Stimulated activated naive CD8-positive, alpha-beta T cell treated with anti-CD3 and anti-CD28 coated beads, Interleukin-15, Interleukin-2, amounts not matched to agents 100 ng/mL and 50 ng/mL, for 24 hours (primary cell): ENCODE results near the gene FAM162A.
A peak's percentile ranks its signal among the peaks of the same experiment; 100 is the strongest.
"Not testable (repeated sequence)": the region's sequence is repeated elsewhere in the genome, so short reads cannot be mapped to it uniquely, and the experiment has no call there.

Experiments used
- H3K27ac Mint-ChIP-seq: one replicate; pipeline ENCODE4 v1.8.0; 2021; ENCODE audit warnings: mild to moderate bottlenecking, mixed read lengths
- H3K27me3 Mint-ChIP-seq: one replicate; pipeline ENCODE4 v1.8.0; 2021; ENCODE audit warnings: mixed read lengths
- H3K36me3 Mint-ChIP-seq: one replicate; pipeline ENCODE4 v1.8.0; 2021; ENCODE audit warnings: low read depth, mixed read lengths
- H3K4me1 Mint-ChIP-seq: one replicate; pipeline ENCODE4 v1.8.0; 2021; ENCODE audit warnings: low read depth, mixed read lengths
- H3K4me3 Mint-ChIP-seq: one replicate; pipeline ENCODE4 v1.8.0; 2021; ENCODE audit warnings: mild to moderate bottlenecking, mixed read lengths
- H3K9me3 Mint-ChIP-seq: one replicate; pipeline ENCODE4 v1.8.0; 2021; ENCODE audit warnings: mixed read lengths

The FAM162A gene

DNA sequence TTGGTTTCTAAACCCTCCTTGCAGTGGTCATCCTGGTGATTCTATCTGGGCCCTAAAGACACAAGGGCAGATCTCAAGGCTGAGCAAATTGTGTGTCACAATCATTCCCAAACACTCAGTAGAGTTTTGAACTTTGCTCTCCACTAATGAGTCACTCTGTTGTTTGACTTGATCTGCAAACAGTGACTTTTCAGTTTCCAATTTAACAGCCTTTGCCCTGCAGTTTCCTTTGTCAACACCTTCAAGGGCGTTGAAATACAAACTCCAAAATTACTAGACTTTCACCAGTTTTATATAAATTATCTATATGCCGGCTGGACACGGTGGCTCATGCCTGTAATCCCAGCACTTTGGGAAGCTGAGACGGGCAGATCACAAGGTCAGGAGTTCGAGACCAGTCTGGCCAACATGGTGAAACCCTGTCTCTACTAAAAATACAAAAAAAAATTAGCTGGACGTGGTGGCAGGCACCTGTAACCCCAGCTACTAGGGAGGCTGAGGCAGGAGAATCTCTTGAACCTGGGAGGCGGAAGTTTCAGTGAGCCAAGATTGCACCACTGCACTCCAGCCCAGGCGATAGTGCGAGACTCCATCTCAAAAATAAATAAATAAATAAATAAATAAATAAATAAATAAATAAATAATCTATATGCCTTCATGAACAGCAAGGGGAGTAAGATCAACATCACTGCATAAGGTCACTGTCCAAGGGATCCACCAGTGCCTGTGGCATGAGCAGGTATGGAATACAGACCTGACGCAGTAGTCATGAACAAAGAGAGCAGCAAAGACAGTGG, 18.2 kb upstream of the FAM162A start:
- peaks cover 15% of the 10 kb centered on the region for H3K4me1 Mint-ChIP-seq
- H3K27me3 Mint-ChIP-seq, H3K9me3 Mint-ChIP-seq, H3K4me3 Mint-ChIP-seq: not testable (repeated sequence)
- peaks cover 80% of the 10 kb centered on the region for H3K36me3 Mint-ChIP-seq
- H3K27ac Mint-ChIP-seq = peak overlapping the region; percentile 67

DNA sequence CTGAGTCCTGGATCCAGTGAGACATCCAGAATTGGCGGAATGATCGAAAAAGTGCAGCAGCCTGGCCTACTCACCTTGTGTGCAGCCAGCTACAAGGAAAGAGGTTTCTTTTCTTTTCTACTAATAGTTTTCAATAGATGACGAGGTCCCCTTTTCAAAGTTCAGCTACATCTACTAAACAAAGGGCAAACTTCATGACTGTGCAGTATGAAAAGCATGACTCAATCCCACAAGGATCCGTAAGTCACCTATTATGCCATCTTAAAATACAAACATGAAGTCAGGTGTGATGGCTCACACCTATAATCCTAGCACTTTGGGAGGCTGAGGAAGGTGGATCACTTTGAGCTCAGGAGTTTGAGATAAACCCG, 17.6 kb upstream of the FAM162A start:
- no peaks in the 10 kb centered on the region for H3K9me3 Mint-ChIP-seq
- no peak overlapping the region for H3K27ac Mint-ChIP-seq
- H3K4me1 Mint-ChIP-seq = peaks cover 15% of the 10 kb centered on the region
- peaks cover 82% of the 10 kb centered on the region for H3K36me3 Mint-ChIP-seq
- no peak overlapping the region for H3K4me3 Mint-ChIP-seq
- H3K27me3 Mint-ChIP-seq = no peaks in the 10 kb centered on the region

DNA sequence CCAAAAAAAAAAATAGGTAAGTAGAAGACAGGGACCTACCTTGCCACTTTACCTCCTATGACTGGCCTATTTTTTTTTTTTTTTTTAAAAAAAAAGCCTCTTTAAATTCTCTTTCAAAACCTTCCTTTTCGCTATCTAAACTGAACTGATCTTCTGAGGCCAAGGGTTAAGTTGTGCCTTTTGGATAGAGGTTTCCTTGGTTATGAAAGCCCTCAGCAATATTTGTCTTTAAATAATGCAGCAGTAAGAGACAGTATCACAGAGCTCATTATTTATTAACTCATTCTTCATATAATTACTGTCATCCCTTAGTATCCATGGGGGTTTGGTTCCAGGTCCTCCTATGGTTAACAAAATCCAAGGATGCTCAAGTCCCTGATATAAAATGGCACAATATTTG, 9.9 kb upstream of the FAM162A start:
- H3K4me3 Mint-ChIP-seq = no peak overlapping the region
- no peak overlapping the region for H3K27ac Mint-ChIP-seq
- H3K27me3 Mint-ChIP-seq = no peaks in the 10 kb centered on the region
- peaks cover 20% of the 10 kb centered on the region for H3K4me1 Mint-ChIP-seq
- no peaks in the 10 kb centered on the region for H3K9me3 Mint-ChIP-seq
- H3K36me3 Mint-ChIP-seq = peaks cover 62% of the 10 kb centered on the region

DNA sequence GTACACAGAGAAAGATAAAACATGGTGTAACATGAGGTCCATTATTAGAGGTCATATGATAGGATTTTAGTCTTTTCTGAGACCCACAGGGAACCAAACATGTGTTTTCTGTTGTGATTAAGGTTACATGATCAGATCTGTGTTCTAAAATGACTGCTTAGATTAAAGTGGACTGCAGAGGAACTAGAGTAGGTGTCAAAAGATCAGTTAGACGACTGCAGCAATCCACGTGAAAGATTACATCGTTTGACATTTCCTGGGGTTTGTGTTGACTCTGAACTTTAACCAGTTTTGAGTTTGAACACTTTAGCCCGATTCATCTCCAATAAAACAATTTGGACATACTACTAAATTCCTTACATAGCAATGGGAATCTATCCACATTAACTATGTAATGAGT, 6.0 kb upstream of the FAM162A start:
- no peaks in the 10 kb centered on the region for H3K27me3 Mint-ChIP-seq
- H3K36me3 Mint-ChIP-seq = peaks cover 61% of the 10 kb centered on the region
- no peaks in the 10 kb centered on the region for H3K9me3 Mint-ChIP-seq
- peaks cover 51% of the 10 kb centered on the region for H3K4me1 Mint-ChIP-seq
- H3K27ac Mint-ChIP-seq = peak overlapping the region; percentile 37
- H3K4me3 Mint-ChIP-seq = peak overlapping the region; percentile 1

DNA sequence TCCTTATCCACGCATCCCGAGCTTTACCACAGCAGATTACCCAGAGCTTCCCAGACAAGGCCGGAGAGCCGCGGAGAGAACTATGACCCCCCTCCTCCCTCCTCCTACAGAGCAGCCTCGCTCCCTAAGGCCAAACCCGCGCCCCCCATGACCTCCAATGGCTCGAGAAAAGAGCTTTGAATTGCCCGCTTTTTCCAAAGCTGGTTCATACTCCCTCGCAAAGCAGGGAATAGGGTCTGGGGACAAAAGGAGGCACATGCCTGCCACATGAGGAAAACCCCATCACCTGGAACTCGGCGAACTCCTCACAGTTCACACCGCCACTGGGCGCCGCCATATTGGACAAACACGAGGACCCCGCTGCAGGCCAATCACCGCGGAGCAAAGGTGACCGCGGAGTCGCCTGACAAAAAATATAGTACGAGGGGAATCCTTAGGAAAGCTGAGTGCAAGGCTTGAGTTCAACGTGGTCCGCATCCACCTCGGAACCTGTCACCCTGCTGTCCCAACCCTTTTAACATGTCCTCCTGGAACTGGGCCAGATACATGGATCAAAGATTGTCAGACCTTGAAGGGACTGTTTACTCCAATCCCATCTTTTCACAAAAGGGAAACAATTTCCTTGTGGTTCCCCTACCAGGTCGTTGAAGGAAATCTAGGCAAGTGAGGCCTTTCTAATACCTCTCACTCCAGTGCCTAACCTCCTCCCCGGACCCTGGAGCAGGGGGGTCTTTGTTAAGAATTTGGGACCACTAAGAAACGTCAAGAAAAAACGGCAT, 905 bp upstream of the FAM162A start, which contains the start of gene MIX23:
Gene MIX23, minus strand, starts transcription at position 344 of the 779 bp plus-strand sequence. Its CDS starts 7 bp downstream, at position 337.
- Mint-ChIP-seq H3K27me3 (no peaks in the 10 kb centered on the region), H3K4me1 (peaks cover 74% of the 10 kb centered on the region), H3K36me3 (peaks cover 52% of the 10 kb centered on the region), H3K9me3 (no peaks in the 10 kb centered on the region), H3K27ac (peak within 1 kb of the TSS; percentile 98), H3K4me3 (peak within 1 kb of the TSS; percentile 97)

DNA sequence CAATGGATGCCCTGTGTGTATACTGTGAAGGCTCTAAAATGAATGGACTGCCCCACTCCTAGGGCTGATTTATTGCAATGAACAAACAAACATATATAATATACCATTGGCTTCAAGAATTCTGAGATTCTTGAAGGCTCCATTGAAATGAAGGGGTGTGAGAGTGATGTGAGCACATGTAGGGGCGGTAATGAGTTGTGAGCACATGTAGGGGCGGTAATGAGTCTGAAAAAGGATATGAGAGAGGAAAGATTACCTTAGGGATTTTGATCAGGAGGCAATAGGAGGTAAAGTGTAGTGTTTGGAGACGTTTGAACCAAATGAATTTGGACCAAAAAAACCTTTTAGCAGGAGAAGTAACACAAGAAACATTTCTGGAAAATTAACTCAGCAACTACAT, 3.7 kb downstream of the FAM162A start:
- H3K4me1 Mint-ChIP-seq = peaks cover 41% of the 10 kb centered on the region
- peaks cover 32% of the 10 kb centered on the region for H3K36me3 Mint-ChIP-seq
- H3K9me3 Mint-ChIP-seq = no peaks in the 10 kb centered on the region
- no peaks in the 10 kb centered on the region for H3K27me3 Mint-ChIP-seq
- H3K4me3 Mint-ChIP-seq = no peak overlapping the region
- H3K27ac Mint-ChIP-seq = no peak overlapping the region

DNA sequence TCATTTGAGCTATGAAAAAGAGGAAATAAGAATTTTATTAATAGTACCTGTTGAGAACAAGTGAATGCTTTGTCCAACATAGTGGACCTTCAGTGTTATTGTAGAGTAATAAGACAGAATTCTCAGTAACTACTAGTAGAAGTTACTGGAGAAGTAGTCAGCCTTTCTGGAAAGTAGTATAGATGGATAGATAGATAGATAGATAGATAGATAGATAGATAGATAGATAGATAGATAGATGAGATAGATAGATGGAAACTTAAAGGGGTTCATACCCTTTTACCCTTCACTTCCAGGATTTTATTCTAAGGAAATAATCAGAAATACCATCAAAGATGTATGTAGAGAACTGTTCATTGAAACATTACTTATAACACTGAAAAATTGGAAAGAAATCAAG, 5.2 kb downstream of the FAM162A start:
- no peak overlapping the region for H3K4me3 Mint-ChIP-seq
- H3K4me1 Mint-ChIP-seq = peaks cover 44% of the 10 kb centered on the region
- H3K36me3 Mint-ChIP-seq = peaks cover 30% of the 10 kb centered on the region
- no peaks in the 10 kb centered on the region for H3K27me3 Mint-ChIP-seq
- H3K9me3 Mint-ChIP-seq = no peaks in the 10 kb centered on the region
- no peak overlapping the region for H3K27ac Mint-ChIP-seq

DNA sequence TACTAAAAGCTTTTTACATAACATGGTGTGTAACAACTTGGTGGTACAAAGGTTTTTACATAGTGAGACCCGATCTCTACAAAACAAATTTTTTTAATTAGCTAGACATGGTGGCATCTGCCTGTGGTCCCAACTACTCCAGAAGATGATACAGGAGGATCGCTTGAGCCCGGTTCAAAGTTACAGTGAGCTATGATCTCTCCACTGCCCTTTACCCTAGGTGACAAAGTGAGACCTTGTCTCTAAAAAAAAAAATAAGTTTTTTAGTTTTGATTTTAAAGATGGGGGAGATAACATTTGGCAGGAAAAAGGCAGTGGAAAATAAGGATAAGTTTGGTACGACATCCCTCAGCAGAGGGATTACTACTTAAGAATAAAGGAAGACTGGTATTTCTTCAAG, 5.9 kb downstream of the FAM162A start:
- H3K4me3 Mint-ChIP-seq = no peak overlapping the region
- no peak overlapping the region for H3K27ac Mint-ChIP-seq
- no peaks in the 10 kb centered on the region for H3K27me3 Mint-ChIP-seq

DNA sequence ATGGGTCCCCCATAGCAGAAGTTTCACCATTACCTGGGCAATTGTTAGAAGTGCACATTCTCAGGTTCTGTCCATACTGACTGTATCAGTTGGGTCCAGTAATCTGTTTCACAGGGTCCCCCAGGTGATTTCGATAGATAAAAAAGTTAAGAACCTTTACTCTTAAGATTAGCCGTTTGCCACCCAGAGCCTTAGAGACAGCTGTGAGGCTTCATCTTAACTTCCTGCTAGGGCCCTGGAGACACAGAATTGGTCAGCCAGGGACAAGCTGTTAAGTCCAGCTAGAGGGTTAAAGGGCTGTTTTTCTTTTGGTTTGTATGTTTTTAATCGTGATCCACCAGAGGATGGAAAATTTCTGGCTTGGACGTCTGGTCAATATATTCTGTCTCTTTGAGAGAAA, 6.7 kb downstream of the FAM162A start:
- H3K4me1 Mint-ChIP-seq = peaks cover 46% of the 10 kb centered on the region
- H3K36me3 Mint-ChIP-seq = peaks cover 36% of the 10 kb centered on the region
- H3K27ac Mint-ChIP-seq = no peak overlapping the region
- H3K4me3 Mint-ChIP-seq = no peak overlapping the region
- H3K9me3 Mint-ChIP-seq = no peaks in the 10 kb centered on the region
- H3K27me3 Mint-ChIP-seq = no peaks in the 10 kb centered on the region

More for the DNA sequence above, 5.9 kb downstream of the FAM162A start:
- H3K9me3 Mint-ChIP-seq = no peaks in the 10 kb centered on the region
- H3K36me3 Mint-ChIP-seq = peaks cover 34% of the 10 kb centered on the region
- peaks cover 44% of the 10 kb centered on the region for H3K4me1 Mint-ChIP-seq

DNA sequence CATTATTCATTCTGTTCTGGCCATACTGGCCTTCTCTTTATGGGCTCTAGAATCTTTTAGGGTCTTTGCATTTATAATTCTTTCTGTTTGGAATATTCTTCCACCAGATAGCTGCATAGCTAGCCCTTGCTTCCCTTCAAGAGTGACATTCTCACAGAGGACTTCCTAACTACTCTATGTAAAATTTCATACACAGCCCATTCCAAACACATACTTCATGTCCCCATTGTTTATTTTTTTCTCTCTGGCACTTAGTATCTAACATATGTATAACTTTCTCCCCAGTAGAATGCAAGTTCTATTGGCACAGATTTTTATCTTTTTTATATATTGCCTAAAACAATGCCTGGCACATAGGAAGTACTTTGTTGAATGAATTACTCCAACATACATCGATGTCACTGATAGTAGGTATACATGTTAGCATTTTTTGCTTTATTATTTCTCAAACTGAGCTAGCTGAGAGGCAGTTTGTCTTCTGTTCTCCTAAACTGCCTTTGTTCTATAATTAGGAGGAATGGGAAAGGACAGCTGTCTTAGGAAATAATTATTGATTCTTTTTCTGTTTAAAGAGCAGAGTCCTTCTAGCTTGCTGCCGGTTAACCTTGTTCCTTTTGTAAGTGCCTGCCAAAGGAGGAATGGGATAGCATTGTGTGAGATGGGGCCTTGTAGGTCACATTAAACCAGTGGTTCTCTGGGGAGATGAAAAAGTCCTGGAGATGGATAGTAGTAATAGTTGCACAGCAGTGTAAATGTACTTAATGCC, 7.9 kb downstream of the FAM162A start:
- Mint-ChIP-seq H3K4me1 (peaks cover 46% of the 10 kb centered on the region), H3K36me3 (peaks cover 25% of the 10 kb centered on the region), H3K9me3 (no peaks in the 10 kb centered on the region), H3K27ac (no peak overlapping the region), H3K4me3 (no peak overlapping the region), H3K27me3 (no peaks in the 10 kb centered on the region)

DNA sequence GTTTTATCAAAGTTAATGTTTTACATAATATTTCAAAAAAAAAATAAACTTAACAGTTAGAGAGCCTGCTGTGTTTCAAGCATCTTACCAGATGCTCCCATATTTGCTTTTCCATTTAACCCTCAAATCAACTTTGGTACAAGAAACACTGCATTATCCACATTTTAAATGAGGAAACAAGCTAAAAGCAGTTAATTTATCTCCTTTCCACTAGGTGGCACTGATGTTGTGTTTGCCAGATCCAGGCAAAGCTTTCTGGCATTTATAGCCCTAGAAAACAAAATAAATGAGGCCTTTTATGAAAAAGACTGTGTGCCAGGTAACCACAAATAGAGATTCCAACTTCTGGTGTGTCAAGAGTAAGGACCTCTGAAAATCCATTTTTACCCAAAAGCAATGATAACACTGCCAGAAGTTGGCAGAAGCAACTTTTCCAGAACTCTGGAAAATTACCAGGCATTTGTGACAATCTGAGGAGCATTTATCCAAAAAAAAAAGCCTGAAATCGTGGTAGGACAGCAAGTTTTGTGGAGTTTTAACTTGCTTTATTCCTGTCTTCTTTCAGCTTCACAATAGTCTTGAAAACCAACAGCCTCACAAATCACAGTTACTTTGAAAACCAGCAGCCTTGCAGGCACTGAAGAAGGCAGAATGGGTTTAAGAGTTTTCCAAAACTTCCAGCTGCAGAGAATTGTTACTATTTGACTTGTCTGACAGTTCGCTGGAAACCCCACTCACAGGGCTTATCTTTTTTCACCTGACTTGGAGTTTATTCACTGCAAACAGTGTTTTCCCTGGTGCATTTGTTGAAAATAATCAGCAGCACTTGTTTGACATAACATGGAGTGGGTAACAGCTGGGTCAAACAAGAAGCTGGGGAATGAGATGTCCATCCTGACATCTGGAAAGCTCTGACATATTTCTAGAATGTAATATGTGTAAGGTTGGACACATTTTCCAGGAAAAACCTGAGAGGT, 9.2 kb downstream of the FAM162A start:
- Mint-ChIP-seq H3K4me3 (no peak overlapping the region), H3K9me3 (no peaks in the 10 kb centered on the region), H3K27ac (no peak overlapping the region), H3K4me1 (peaks cover 45% of the 10 kb centered on the region), H3K27me3 (no peaks in the 10 kb centered on the region), H3K36me3 (peaks cover 12% of the 10 kb centered on the region)

DNA sequence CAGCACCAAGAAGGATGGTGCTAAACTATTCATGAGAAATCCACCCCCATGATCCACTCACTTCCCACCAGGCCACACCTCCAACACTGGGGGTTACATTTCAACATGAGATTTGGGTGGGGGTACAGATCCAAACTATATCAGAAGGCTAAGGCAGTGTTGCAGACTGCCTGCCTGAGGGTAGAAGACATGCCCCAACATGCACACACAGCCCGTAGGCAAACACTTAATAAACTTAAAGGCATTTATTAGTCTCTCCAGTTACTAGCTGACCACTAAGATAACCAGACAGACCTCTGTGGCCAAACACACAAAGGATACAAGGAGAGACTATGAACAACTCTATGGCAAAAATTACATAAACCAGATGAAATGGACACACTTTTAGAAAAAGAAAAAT, 10.2 kb downstream of the FAM162A start:
- no peaks in the 10 kb centered on the region for H3K27me3 Mint-ChIP-seq
- no peak overlapping the region for H3K4me3 Mint-ChIP-seq

DNA sequence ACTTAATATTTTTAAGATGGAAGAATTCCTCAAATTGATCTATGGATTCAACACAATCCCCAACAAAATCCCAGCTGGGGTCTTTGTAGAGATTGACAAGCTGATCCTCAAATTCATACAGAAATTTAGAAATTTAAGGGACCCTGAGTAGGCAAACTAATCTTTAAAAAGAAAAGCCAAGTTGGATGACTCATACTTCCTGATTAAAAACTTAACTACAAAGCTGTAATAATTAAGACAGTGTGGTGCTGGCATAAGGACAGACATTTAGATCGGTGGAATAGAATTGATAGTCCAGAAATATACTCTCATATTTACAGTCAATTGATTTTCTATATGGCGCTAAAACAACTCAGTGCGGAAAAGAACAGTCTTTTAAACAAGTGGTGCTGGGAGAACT, 11.6 kb downstream of the FAM162A start:
- Mint-ChIP-seq H3K27ac (no peak overlapping the region), H3K4me1 (peaks cover 42% of the 10 kb centered on the region), H3K27me3 (no peaks in the 10 kb centered on the region), H3K36me3 (peaks cover 20% of the 10 kb centered on the region), H3K4me3 (no peak overlapping the region), H3K9me3 (no peaks in the 10 kb centered on the region)

More for the DNA sequence above, 10.2 kb downstream of the FAM162A start:
- no peaks in the 10 kb centered on the region for H3K9me3 Mint-ChIP-seq
- H3K36me3 Mint-ChIP-seq = peaks cover 12% of the 10 kb centered on the region
- no peak overlapping the region for H3K27ac Mint-ChIP-seq
- peaks cover 42% of the 10 kb centered on the region for H3K4me1 Mint-ChIP-seq

DNA sequence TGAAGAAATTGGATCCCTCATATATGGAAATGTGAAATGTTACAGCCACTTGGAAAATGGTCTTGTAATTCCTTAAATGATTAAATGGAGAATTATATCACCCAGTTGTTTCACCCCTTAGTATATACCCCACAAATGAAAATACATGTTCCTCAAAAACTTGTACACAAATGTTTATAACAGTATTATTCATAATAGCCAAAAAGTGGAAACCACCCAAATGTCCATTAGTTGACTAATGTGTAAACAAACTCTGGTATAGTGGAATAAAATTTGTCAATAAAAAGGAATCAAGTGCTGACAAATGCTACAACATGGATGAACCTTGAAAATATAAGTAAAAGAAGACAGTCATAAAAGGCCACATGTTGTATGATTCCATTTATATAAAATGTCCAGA, 12.5 kb downstream of the FAM162A start:
- Mint-ChIP-seq H3K36me3 (peaks cover 20% of the 10 kb centered on the region), H3K27ac (no peak overlapping the region), H3K4me1 (peaks cover 42% of the 10 kb centered on the region), H3K27me3 (no peaks in the 10 kb centered on the region), H3K9me3 (no peaks in the 10 kb centered on the region), H3K4me3 (no peak overlapping the region)
